GM12878 (cell line): Measurements from ENCODE around the gene ERMN. TPM values are rescaled to one million over a fixed set of nuclear protein-coding genes. Genes with fewer than 3 reads are reported as not detected.

ENCODE experiments used
- ATAC-seq: fragments of 200-7000 bp; cut with Tn5 transposase; 3 replicates; pipeline ENCODE4 v1.9.1; 2020; ENCODE audit warnings: mild to moderate bottlenecking, moderate library complexity
- BruUV-seq: library from RNA; stranded (reverse); fragments of 400-500 nt; replicated peaks from 2 replicates; lab custom pipeline; 2021; lab: Mats Ljungman, UMichigan
- CTCF ChIA-PET: fragments of 300-600 bp; sonication (Branson Sonifier 250); formaldehyde crosslinking; extraction: SDS; loops from one replicate; lab custom pipeline; 2021; ENCODE audit warnings: inconsistent platforms; lab: Yijun Ruan, JAX
- POLR2A ChIA-PET: fragments of 350-600 bp; formaldehyde crosslinking; extraction: SDS; loops from one replicate; lab custom pipeline; 2021; ENCODE audit warnings: inconsistent platforms; lab: Charles Lee
- RAD21 ChIA-PET: fragments of 300-600 bp; sonication (Branson Sonifier 250); formaldehyde crosslinking; loops from one replicate; lab custom pipeline; 2023; ENCODE audit warnings: antibody characterized with exemption; ENCODE audit not compliant: unreplicated experiment; lab: Charles Lee
- SMC1A ChIA-PET: fragments of 300-600 bp; sonication (Branson Sonifier 250); formaldehyde crosslinking; loops from one replicate; lab custom pipeline; 2023; ENCODE audit not compliant: unreplicated experiment, uncharacterized antibody; lab: Charles Lee
- DNase-seq: peaks from one replicate; pipeline ENCODE4 v3.0.0-alpha.2; 2011; ENCODE audit warnings: low read depth, low spot score
- FAIRE-seq: peaks from 3 replicates; lab custom pipeline; 2011; peaks lifted over from hg19 to GRCh38; lab: Jason Lieb, UNC
- H2AFZ ChIP-seq: 2 replicates; pipeline ENCODE4 v1.6.0; 2011; ENCODE audit warnings: low read depth, low read length, control low read depth; ENCODE audit not compliant: control insufficient read depth
- H3K27ac ChIP-seq: 2 replicates; pipeline ENCODE4 v1.5.1; 2011; ENCODE audit warnings: control low read depth; ENCODE audit not compliant: control insufficient read depth, insufficient read depth
- H3K27me3 ChIP-seq, 2 experiments: replicated peaks in 1 of 2; 2 replicates each; pipeline versions ENCODE4 v1.6.0 to v1.6.1; 2011; ENCODE audit warnings: low read length in 1 of 2; ENCODE audit not compliant: control insufficient read depth in 2 of 2, insufficient read depth in 2 of 2
- H3K36me3 ChIP-seq, 2 experiments: 2 replicates each; pipeline ENCODE4 v1.5.1; 2011; ENCODE audit warnings: low read length in 1 of 2; ENCODE audit not compliant: control insufficient read depth in 2 of 2, insufficient read depth in 2 of 2
- H3K4me1 ChIP-seq: 2 replicates; pipeline ENCODE4 v1.6.1; 2011; ENCODE audit warnings: mild to moderate bottlenecking, low read length, moderate library complexity, mixed read lengths; ENCODE audit not compliant: control insufficient read depth, insufficient read depth
- H3K4me2 ChIP-seq: 2 replicates; pipeline ENCODE4 v1.6.0; 2011; ENCODE audit warnings: control low read depth; ENCODE audit not compliant: control insufficient read depth, insufficient read depth
- H3K4me3 ChIP-seq: fragments of 200-600 bp; sonication (generic); 2 replicates; pipeline ENCODE4 v1.5.1; 2016
- H3K79me2 ChIP-seq: 2 replicates; pipeline ENCODE4 v1.6.0; 2011; ENCODE audit warnings: low read length; ENCODE audit not compliant: control insufficient read depth, insufficient read depth
- H3K9ac ChIP-seq: 2 replicates; pipeline ENCODE4 v1.8.0; 2011; ENCODE audit warnings: low read length, control low read depth, mixed read lengths; ENCODE audit not compliant: control insufficient read depth, insufficient read depth
- H3K9me3 ChIP-seq: replicated peaks from 3 replicates; pipeline ENCODE4 v1.5.1; 2011; ENCODE audit warnings: mild to moderate bottlenecking, low read length; ENCODE audit not compliant: control insufficient read depth, insufficient read depth
- H4K20me1 ChIP-seq: 2 replicates; pipeline ENCODE4 v1.6.0; 2011; ENCODE audit not compliant: control insufficient read depth, insufficient read depth
- ATF3 ChIP-seq: IDR thresholded peaks from 2 replicates; pipeline ENCODE4 v1.6.1; 2011; ENCODE audit warnings: low read depth, mild to moderate bottlenecking, low read length, moderate library complexity, borderline replicate concordance; ENCODE audit errors: extremely low read depth
- IRF3 ChIP-seq: fragments of 450-650 bp; IDR thresholded peaks from 2 replicates; pipeline ENCODE4 v1.6.1; 2014; ENCODE audit warnings: mild to moderate bottlenecking
- NKRF ChIP-seq: fragments of 450-650 bp; conservative IDR thresholded peaks from 2 replicates; pipeline ENCODE4 v1.6.1; 2017; ENCODE audit warnings: mild to moderate bottlenecking, moderate library complexity
- REST ChIP-seq: IDR thresholded peaks from 2 replicates; pipeline ENCODE4 v1.6.1; 2012; ENCODE audit warnings: mild to moderate bottlenecking, low read depth, low read length
- SREBF2 ChIP-seq: IDR thresholded peaks from 2 replicates; pipeline ENCODE4 v1.6.1; 2012; ENCODE audit warnings: mild to moderate bottlenecking, low read length
- TARDBP ChIP-seq: IDR thresholded peaks from 2 replicates; pipeline ENCODE4 v1.6.1; 2016; ENCODE audit warnings: borderline replicate concordance
- WGBS: methylation state at CpG from one replicate; pipeline ENCODE4 v1.1.6; 2016; ENCODE audit warnings: low lambda C conversion rate; ENCODE audit not compliant: insufficient replicate concordance, insufficient coverage; ENCODE audit errors: missing lambda C conversion rate; 5-methylcytosine and 5-hydroxymethylcytosine counted together
- in situ Hi-C: fragments of 300-500 bp; cut with MboI; formaldehyde crosslinking; loops from 9 replicates; pipeline ENCODE4 v1.14.3; 2018; ENCODE audit warnings: mixed read lengths
- intact Hi-C: fragments of 100-400 bp; cut with micrococcal nuclease; formaldehyde crosslinking; loops from one replicate; pipeline ENCODE4 v1.14.2; 2022; ENCODE audit not compliant: unreplicated experiment
- polyA plus RNA-seq, 11 experiments: library from polyadenylated mRNA; depleted of rRNA in 4 of 11; unstranded in 6 of 11; stranded (reverse) in 5 of 11; fragments of >200 nt; fragmentation: Nextera tagmentation in 4 of 11; fragmentation: Illumina TruSeq in 1 of 11; extraction: Ambion mirVana in 4 of 11; extraction: Trizol in 1 of 11; gene quantifications; 1 replicate in 1 of 11; 2 replicates in 10 of 11; pipeline versions ENCODE4 v1.2.1 to v1.2.3, GENCODE V29; 2011 to 2016; ENCODE audit warnings: inconsistent platforms in 2 of 11, missing spikeins in 2 of 11, low read depth in 1 of 11
- total RNA-seq, 4 experiments: library from RNA; depleted of rRNA in 3 of 4; stranded (reverse); fragments of >200 nt in 3 of 4; fragmentation: Illumina TruSeq in 1 of 4; extraction: Trizol in 1 of 4; gene quantifications; 2 replicates each; pipeline versions ENCODE4 v1.2.1 to v1.2.3, GENCODE V29; 2013 to 2021

ERMN gene
- total and polyA plus RNA-seq, 10 of the 15 experiments (the other 5 are each of a cell fraction or from before 2014, with no cell fraction given) = 0.26 to 5.3 (median 1.5) TPM

GRCh38 chr2:157326698-157327097 lies 1.1 kb upstream of the ERMN start:
- H4K20me1 ChIP-seq = no peaks in the 10 kb centered on the region
- ATAC-seq = no peak
- ChIA-PET RAD21 (interaction anchor here (1.0 to 8.7 kb wide), 28 partner anchors 10 to 683 kb away, joined by 3 to 126 read pairs (median 10); partner anchors contain the start of gene CYTIP), POLR2A (interaction anchor here (1.2 to 1.4 kb wide), 3 partner anchors 87 to 114 kb away, joined by 5 to 7 read pairs (median 5); no protein-coding TSS in a partner anchor), CTCF (interaction anchor here (0.6 to 13.5 kb wide), 41 partner anchors 8 to 270 kb away, joined by 3 to 226 read pairs (median 7); partner anchors contain the start of gene CYTIP), SMC1A (interaction anchor here (0.7 to 12.6 kb wide), 40 partner anchors 8 to 254 kb away, joined by 3 to 165 read pairs (median 8); partner anchors contain the start of gene CYTIP)
- in situ Hi-C loops = loop anchor here (5.0 kb wide), 2 partner anchors 86 to 166 kb away; no protein-coding TSS in a partner anchor
- TF ChIP-seq REST (no peak), NKRF (no peak), SREBF2 (no peak), TARDBP (no peak), IRF3 (no peak), ATF3 (no peak)
- no peak overlapping the region for H3K4me3 ChIP-seq
- no peaks in the 10 kb centered on the region for H3K4me1 ChIP-seq
- no peaks in the 10 kb centered on the region for H3K79me2 ChIP-seq
- BruUV-seq = no TSS peak
- H3K4me2 ChIP-seq = no peak overlapping the region
- H3K36me3 ChIP-seq = no peaks in the 10 kb centered on the region
- WGBS = 100% methylated on average over 3 of the region's 3 CpGs
- no peaks in the 10 kb centered on the region for H3K9me3 ChIP-seq
- H3K27ac ChIP-seq = no peak overlapping the region
- intact Hi-C loops = loop anchor here (1.0 to 5.0 kb wide), 6 partner anchors 24 to 164 kb away; no protein-coding TSS in a partner anchor
- DNase-seq = no peak
- H3K27me3 ChIP-seq = no peaks in the 10 kb centered on the region
- FAIRE-seq = no peak
- H2AFZ ChIP-seq = no peak overlapping the region
- H3K9ac ChIP-seq = no peak overlapping the region
